Urinary bladder (tissue), 2 donors: ENCODE measurements around the gene IL20. TPM values are rescaled to one million over a fixed set of nuclear protein-coding genes. Genes with fewer than 3 reads are reported as not detected.

Source experiments
- polyA plus RNA-seq: library from polyadenylated mRNA; stranded (reverse); fragments of 200-250 nt; gene quantifications from one replicate; pipeline ENCODE4 v1.2.3, GENCODE V29; 2013
- total RNA-seq: library from RNA; depleted of rRNA; stranded (reverse); fragments of >200 nt; gene quantifications from one replicate; pipeline ENCODE4 v1.2.3, GENCODE V29; 2014
- donor health status: healthy.

Gene IL20
- total and polyA plus RNA-seq, 2 donors, result not detected

Other genes with a start within 250 kb of the IL20 start
- 12.8 TPM for gene DYRK3, start 230.1 kb upstream of the IL20 start, total RNA-seq
- gene DYRK3, start 230.1 kb upstream of the IL20 start, polyA plus RNA-seq, result 5.6 TPM
- gene MAPKAPK2, start 180.7 kb upstream of the IL20 start, total RNA-seq, result 20.4 TPM
- 49.5 TPM for gene MAPKAPK2, start 180.7 kb upstream of the IL20 start, polyA plus RNA-seq
- not detected for gene IL19, start 94.8 kb upstream of the IL20 start, total RNA-seq
- gene IL19, start 94.8 kb upstream of the IL20 start, polyA plus RNA-seq, result not detected
- gene IL10, start 93.1 kb upstream of the IL20 start, total RNA-seq, result 2.8 TPM
- gene IL10, start 93.1 kb upstream of the IL20 start, polyA plus RNA-seq, result 2.2 TPM
- not detected for gene IL24, start 31.8 kb downstream of the IL20 start, total RNA-seq
- gene IL24, start 31.8 kb downstream of the IL20 start, polyA plus RNA-seq, result 0.06 TPM
- 0.95 TPM for gene FCMR, start 56.3 kb downstream of the IL20 start, total RNA-seq
- 6.1 TPM for gene FCMR, start 56.3 kb downstream of the IL20 start, polyA plus RNA-seq
- gene PIGR, start 80.8 kb downstream of the IL20 start, total RNA-seq, result 27.5 TPM
- gene PIGR, start 80.8 kb downstream of the IL20 start, polyA plus RNA-seq, result 2.3 TPM
- gene FCAMR, start 104.8 kb downstream of the IL20 start, total RNA-seq, result not detected
- gene FCAMR, start 104.8 kb downstream of the IL20 start, polyA plus RNA-seq, result not detected
- gene C1orf116, start 167.1 kb downstream of the IL20 start, total RNA-seq, result 6.2 TPM
- 2.7 TPM for gene C1orf116, start 167.1 kb downstream of the IL20 start, polyA plus RNA-seq
- gene YOD1, start 185.6 kb downstream of the IL20 start, total RNA-seq, result 18.1 TPM
- gene YOD1, start 185.6 kb downstream of the IL20 start, polyA plus RNA-seq, result 2.8 TPM
- gene PFKFB2, start 187.7 kb downstream of the IL20 start, total RNA-seq, result 9.3 TPM
- gene PFKFB2, start 187.7 kb downstream of the IL20 start, polyA plus RNA-seq, result 3.4 TPM
- 1.6 TPM for gene C4BPB, start 223.2 kb downstream of the IL20 start, total RNA-seq
- 0.46 TPM for gene C4BPB, start 223.2 kb downstream of the IL20 start, polyA plus RNA-seq
- 0.95 TPM for gene C4BPA, start 238.6 kb downstream of the IL20 start, total RNA-seq
- gene C4BPA, start 238.6 kb downstream of the IL20 start, polyA plus RNA-seq, result 0.91 TPM